ENCODE data around the gene NPSR1. TPM values are rescaled to one million over a fixed set of nuclear protein-coding genes. Genes with fewer than 3 reads are reported as not detected.

The NPSR1 gene
- total RNA-seq, 1 experiment from 2014 or later, result not detected

DNA sequence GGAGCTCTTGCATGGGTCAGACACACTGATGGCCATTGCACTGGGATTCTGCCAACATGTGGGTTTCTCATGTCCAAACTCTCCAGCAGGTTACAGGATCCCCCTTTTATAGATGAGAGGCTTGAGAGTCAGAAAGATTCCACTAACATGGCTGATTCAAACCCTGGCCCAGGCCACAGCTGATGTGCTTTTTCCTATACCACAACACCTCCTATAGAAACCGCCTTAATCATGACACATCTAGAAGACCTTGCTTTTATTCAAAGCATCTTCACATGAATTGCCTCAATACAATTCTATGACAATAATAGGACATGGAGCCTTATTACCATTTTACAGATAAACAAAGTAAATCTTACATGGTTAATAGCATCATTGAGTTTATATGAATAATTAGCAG lies 190.7 kb downstream of the NPSR1 start:
- Mint-ChIP-seq H3K27ac (no peak overlapping the region), H3K36me3 (ENCODE audit: insufficient read depth in 1 of 3, low read depth in 3 of 3) (peaks cover 0 to 5% (median 0%) of the 10 kb centered on the region in 3 experiments; a peak in 3 of 7 replicates)

More for the DNA sequence above, 190.7 kb downstream of the NPSR1 start:
- H3T11ph ChIP-seq (ENCODE audit: low read length), result no peak overlapping the region
- H4K91ac ChIP-seq (ENCODE audit: insufficient read length, low read depth, low read length), result no peak overlapping the region
- H3K14ac ChIP-seq (ENCODE audit: insufficient read depth, low read length), result no peak overlapping the region
- Mint-ChIP-seq H3K27me3 (ENCODE audit: low read depth) (no peaks in the 10 kb centered on the region), H3K4me1 (peaks cover 11 to 18% of the 10 kb centered on the region in 2 experiments), H3K4me3 (no peak overlapping the region), H3K9me3 (peaks cover 0 to 5% of the 10 kb centered on the region in 2 experiments; a peak in 4 of 5 replicates)
- H3K23ac ChIP-seq (ENCODE audit: insufficient read length, low read depth, low read length), result no peak overlapping the region
- no peaks in the 10 kb centered on the region for H3K9me3 ChIP-seq (ENCODE audit: control insufficient read depth, low read depth, low read length)
- no peak overlapping the region for H2BK5ac ChIP-seq (ENCODE audit: insufficient read length, low read length)
- H4K8ac ChIP-seq (replicated peaks; ENCODE audit: insufficient read length, low read depth, low read length), result no peak overlapping the region
- H3K56ac ChIP-seq (ENCODE audit: insufficient read length, low read depth, low read length), result no peak overlapping the region
- H2BK15ac ChIP-seq (ENCODE audit: low read depth, low read length), result no peak overlapping the region
- no peak overlapping the region for H2AK5ac ChIP-seq (ENCODE audit: insufficient read length, low read length)
- no peaks in the 10 kb centered on the region for H4K20me1 ChIP-seq (ENCODE audit: control insufficient read depth, insufficient read depth, insufficient read length)
- no peak overlapping the region for H2BK20ac ChIP-seq (ENCODE audit: low read depth, low read length, poor library complexity, severe bottlenecking)
- H3K4ac ChIP-seq (ENCODE audit: low read depth, low read length), result no peak overlapping the region
- H4K5ac ChIP-seq (ENCODE audit: insufficient read length, low read depth, low read length), result no peak overlapping the region
- no peak overlapping the region for H2BK12ac ChIP-seq (ENCODE audit: insufficient read length, low read depth, low read length)
- no peak overlapping the region for H3K18ac ChIP-seq (ENCODE audit: insufficient read length, low read depth, low read length)
- H2AFZ ChIP-seq (ENCODE audit: low read length), result no peak overlapping the region
- H3K27ac ChIP-seq (ENCODE audit: insufficient read length, low read depth, low read length), result no peak overlapping the region
- no peak overlapping the region for H3K9ac ChIP-seq (ENCODE audit: extremely low read depth, insufficient read length, low read length)
- WGBS (ENCODE audit: extremely low coverage, insufficient read length, low lambda C conversion rate), result no CpG with 5 or more reads among the region's 1 CpG
- H3K4me1 ChIP-seq (ENCODE audit: insufficient read depth, low read length), result no peaks in the 10 kb centered on the region; the same call in 1 of the 2 replicates
- no peak for DNase-seq
- H3K4me2 ChIP-seq (ENCODE audit: insufficient read depth, insufficient read length, low read length), result no peak overlapping the region
- no peak overlapping the region for H2BK120ac ChIP-seq (ENCODE audit: low read depth, low read length, poor library complexity, severe bottlenecking)
- TF ChIP-seq, protein P1, sequence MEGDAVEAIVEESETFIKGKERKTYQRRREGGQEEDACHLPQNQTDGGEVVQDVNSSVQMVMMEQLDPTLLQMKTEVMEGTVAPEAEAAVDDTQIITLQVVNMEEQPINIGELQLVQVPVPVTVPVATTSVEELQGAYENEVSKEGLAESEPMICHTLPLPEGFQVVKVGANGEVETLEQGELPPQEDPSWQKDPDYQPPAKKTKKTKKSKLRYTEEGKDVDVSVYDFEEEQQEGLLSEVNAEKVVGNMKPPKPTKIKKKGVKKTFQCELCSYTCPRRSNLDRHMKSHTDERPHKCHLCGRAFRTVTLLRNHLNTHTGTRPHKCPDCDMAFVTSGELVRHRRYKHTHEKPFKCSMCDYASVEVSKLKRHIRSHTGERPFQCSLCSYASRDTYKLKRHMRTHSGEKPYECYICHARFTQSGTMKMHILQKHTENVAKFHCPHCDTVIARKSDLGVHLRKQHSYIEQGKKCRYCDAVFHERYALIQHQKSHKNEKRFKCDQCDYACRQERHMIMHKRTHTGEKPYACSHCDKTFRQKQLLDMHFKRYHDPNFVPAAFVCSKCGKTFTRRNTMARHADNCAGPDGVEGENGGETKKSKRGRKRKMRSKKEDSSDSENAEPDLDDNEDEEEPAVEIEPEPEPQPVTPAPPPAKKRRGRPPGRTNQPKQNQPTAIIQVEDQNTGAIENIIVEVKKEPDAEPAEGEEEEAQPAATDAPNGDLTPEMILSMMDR (conservative IDR thresholded peaks at IDR 0.05), result no peak
- H3K79me1 ChIP-seq (ENCODE audit: insufficient read depth, low read depth, low read length, poor library complexity, severe bottlenecking), result no peaks in the 10 kb centered on the region
- H3K27me3 ChIP-seq (ENCODE audit: insufficient read depth, low read length), result no peaks in the 10 kb centered on the region
- no peaks in the 10 kb centered on the region for H3K79me2 ChIP-seq (ENCODE audit: insufficient read depth, low read length)
- H3K23me2 ChIP-seq (ENCODE audit: insufficient read length, low read depth, low read length, poor library complexity, severe bottlenecking), result no peaks in the 10 kb centered on the region
